Transverse colon (tissue), 4 donors: Measurements from ENCODE around the gene USP28. TPM values are rescaled to one million over a fixed set of nuclear protein-coding genes. Genes with fewer than 3 reads are reported as not detected.

ENCODE experiments used
- DNase-seq: peaks from one replicate; pipeline ENCODE4 v3.0.0-alpha.2; 2019
- H3K27ac ChIP-seq, 4 donors: fragments of 200-600 bp; sonication (generic); 2 replicates each; pipeline ENCODE4 v1.5.1; 2016 to 2018; ENCODE audit warnings: inconsistent platforms in 4 of 4
- H3K27me3 ChIP-seq: fragments of 200-600 bp; sonication (generic); 2 replicates; pipeline ENCODE4 v1.5.1; 2017; ENCODE audit warnings: inconsistent platforms
- H3K36me3 ChIP-seq, 4 donors: fragments of 200-600 bp; sonication (generic); 2 replicates each; pipeline ENCODE4 v1.5.1; 2017 to 2019; ENCODE audit warnings: inconsistent platforms in 4 of 4
- H3K4me1 ChIP-seq, 4 donors: fragments of 200-600 bp; sonication (generic); 2 replicates each; pipeline ENCODE4 v1.5.1; 2017 to 2020; ENCODE audit warnings: inconsistent platforms in 4 of 4
- H3K4me3 ChIP-seq, 4 donors: fragments of 200-600 bp; sonication (generic); 1 replicate in 1 of 4; 2 replicates in 3 of 4; pipeline versions ENCODE4 v1.5.1 to v1.6.1; 2017 to 2019; ENCODE audit warnings: inconsistent platforms in 4 of 4
- H3K9me3 ChIP-seq, 2 donors: fragments of 200-600 bp; sonication (generic); 2 replicates each; pipeline ENCODE4 v1.5.1; 2017 to 2019; ENCODE audit warnings: inconsistent platforms in 2 of 2
- EP300 ChIP-seq: sonication (generic); formaldehyde crosslinking; IDR thresholded peaks from one replicate; pipeline ENCODE4 v1.6.1; 2017; ENCODE audit warnings: antibody characterized with exemption, low read depth
- POLR2A ChIP-seq: fragments of 450-650 bp; IDR thresholded peaks from one replicate; pipeline ENCODE4 v1.6.1; 2016; ENCODE audit warnings: antibody characterized with exemption, mild to moderate bottlenecking, moderate library complexity
- POLR2AphosphoS5 ChIP-seq, 3 donors: sonication (generic); formaldehyde crosslinking; IDR thresholded peaks; one replicate each; pipeline ENCODE4 v1.6.1; 2016; ENCODE audit warnings: antibody characterized with exemption in 3 of 3
- WGBS, 2 donors: methylation state at CpG; one replicate each; pipeline ENCODE4 v1.1.5; 2018; ENCODE audit warnings: low coverage in 1 of 2; 5-methylcytosine and 5-hydroxymethylcytosine counted together
- in situ Hi-C, 4 donors: fragments of 200-750 bp; cut with MboI; loops; one replicate each; pipeline versions ENCODE4 v1.15.0 to v1.15.1; 2017; ENCODE audit warnings: low sequenced_read_pairs in 3 of 4, low pct_ligation_motif_present in 1 of 4, low pct_unique_long_range_greater_than_20kb in 1 of 4
- intact Hi-C: fragments of 100-400 bp; cut with DNase I; formaldehyde crosslinking; loops from one replicate; pipeline ENCODE4 v1.15.1; 2023; ENCODE audit warnings: low total_unique reads
- total RNA-seq, 4 donors: library from RNA; depleted of rRNA; stranded (reverse); fragments of >200 nt; gene quantifications; one replicate each; pipeline ENCODE4 v1.1.0, GENCODE V29; 2016
- TF ChIP-seq, protein P1 (sequence below), 5 experiments: fragments of 200-600 bp in 3 of 5; fragments of 450-650 bp in 2 of 5; sonication (generic) in 3 of 5; IDR thresholded peaks; 1 replicate in 2 of 5; 2 replicates in 3 of 5; pipeline ENCODE4 v1.5.1; 2016 to 2017; ENCODE audit warnings: antibody characterized with exemption in 5 of 5, inconsistent platforms in 3 of 5, mild to moderate bottlenecking in 2 of 5, moderate library complexity in 1 of 5

The USP28 gene
- total RNA-seq, 4 donors from 2014 or later, result 10.1 to 28.3 (median 19.0) TPM

DNA sequence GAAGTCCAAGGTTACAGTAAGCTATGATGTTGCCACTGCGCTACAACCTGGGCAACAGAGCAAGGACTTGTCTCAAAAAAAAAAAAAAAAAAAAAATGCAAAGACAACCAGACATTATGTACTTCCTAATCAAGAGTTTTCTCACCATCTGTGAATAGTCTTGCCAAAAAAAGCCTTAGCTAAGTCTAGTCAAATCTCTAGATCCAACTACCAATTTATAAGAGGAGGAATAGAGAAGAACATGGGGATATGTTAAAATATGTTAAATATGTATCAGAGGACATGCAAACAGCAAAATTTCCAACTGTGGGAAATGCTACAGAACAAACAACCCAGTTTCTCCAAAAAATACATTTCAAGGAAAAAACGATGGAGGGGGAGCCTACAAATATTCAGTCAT is 45.6 kb downstream of the USP28 start:
- in situ Hi-C loops (no loop called here), intact Hi-C loops (no loop called here)
- Histone ChIP-seq H3K9me3 (no peaks in the 10 kb centered on the region), H3K36me3 (peaks cover 0 to 19% (median 8%) of the 10 kb centered on the region in 4 donors), H3K4me3 (no peak overlapping the region), H3K27ac (no peak overlapping the region), H3K27me3 (no peaks in the 10 kb centered on the region), H3K4me1 (no peaks in the 10 kb centered on the region)
- no peak for DNase-seq
- 87 to 91% methylated on average over 1 to 2 of the region's 2 CpGs for WGBS, 2 donors
- no peak for TF ChIP-seq POLR2A
- TF ChIP-seq, protein P1, sequence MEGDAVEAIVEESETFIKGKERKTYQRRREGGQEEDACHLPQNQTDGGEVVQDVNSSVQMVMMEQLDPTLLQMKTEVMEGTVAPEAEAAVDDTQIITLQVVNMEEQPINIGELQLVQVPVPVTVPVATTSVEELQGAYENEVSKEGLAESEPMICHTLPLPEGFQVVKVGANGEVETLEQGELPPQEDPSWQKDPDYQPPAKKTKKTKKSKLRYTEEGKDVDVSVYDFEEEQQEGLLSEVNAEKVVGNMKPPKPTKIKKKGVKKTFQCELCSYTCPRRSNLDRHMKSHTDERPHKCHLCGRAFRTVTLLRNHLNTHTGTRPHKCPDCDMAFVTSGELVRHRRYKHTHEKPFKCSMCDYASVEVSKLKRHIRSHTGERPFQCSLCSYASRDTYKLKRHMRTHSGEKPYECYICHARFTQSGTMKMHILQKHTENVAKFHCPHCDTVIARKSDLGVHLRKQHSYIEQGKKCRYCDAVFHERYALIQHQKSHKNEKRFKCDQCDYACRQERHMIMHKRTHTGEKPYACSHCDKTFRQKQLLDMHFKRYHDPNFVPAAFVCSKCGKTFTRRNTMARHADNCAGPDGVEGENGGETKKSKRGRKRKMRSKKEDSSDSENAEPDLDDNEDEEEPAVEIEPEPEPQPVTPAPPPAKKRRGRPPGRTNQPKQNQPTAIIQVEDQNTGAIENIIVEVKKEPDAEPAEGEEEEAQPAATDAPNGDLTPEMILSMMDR (IDR thresholded peaks at IDR 0.05), result no peak
- TF ChIP-seq EP300, result no peak
- TF ChIP-seq POLR2AphosphoS5 (IDR thresholded peaks at IDR 0.05), result no peak

DNA sequence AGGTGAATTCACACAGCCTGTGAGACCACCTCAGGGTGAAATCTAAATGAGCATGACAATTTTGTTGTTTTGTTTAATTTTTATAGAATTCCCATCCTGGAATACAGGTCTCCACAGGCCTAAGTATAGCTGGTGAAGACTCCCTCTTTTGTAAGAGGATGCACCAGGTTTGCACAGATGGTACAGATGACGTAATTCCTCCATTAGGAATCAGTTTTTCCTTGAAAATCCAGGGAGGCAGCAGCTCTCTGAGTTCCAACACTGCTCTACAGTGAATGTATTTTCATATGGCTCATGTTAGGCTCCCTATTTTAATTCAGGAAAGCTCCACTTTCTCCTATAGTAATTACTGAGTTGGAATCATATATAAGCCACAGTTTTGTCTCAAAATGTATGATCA is 47.2 kb downstream of the USP28 start:
- WGBS, 2 donors, result 95% methylated on average over 1 of the region's 1 CpG; no CpG with 5 or more reads in 1 of the 2 donors
- Histone ChIP-seq H3K27me3 (no peaks in the 10 kb centered on the region), H3K27ac (no peak overlapping the region), H3K9me3 (no peaks in the 10 kb centered on the region), H3K36me3 (peaks cover 0 to 18% (median 8%) of the 10 kb centered on the region in 4 donors), H3K4me1 (no peaks in the 10 kb centered on the region), H3K4me3 (no peak overlapping the region)
- intact Hi-C loops (no loop called here), in situ Hi-C loops (no loop called here)
- DNase-seq, result no peak
- no peak for TF ChIP-seq EP300
- TF ChIP-seq, protein P1 (IDR thresholded peaks at IDR 0.05), result no peak
- no peak for TF ChIP-seq POLR2AphosphoS5 (IDR thresholded peaks at IDR 0.05)
- TF ChIP-seq POLR2A, result no peak

DNA sequence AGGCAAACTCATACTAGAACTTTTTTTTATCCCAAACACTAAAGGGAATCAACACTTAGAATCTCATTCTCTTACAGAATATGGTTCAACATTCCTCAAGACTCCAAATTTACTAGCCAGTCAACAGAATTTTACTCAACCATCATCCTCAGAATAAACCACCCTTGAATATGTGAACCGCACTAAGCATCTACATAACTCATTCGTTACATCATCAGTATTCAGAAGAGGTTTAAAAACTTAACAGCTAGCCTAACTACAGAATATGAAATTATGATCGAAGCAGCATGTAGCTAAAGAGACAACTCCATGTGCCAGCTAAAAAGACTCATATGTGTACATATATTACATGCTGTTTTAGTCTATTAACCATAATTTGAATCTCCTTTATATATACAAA is 47.9 kb downstream of the USP28 start:
- in situ Hi-C loops, result no loop called here
- 95 to 100% methylated on average over 3 of the region's 3 CpGs for WGBS, 2 donors

DNA sequence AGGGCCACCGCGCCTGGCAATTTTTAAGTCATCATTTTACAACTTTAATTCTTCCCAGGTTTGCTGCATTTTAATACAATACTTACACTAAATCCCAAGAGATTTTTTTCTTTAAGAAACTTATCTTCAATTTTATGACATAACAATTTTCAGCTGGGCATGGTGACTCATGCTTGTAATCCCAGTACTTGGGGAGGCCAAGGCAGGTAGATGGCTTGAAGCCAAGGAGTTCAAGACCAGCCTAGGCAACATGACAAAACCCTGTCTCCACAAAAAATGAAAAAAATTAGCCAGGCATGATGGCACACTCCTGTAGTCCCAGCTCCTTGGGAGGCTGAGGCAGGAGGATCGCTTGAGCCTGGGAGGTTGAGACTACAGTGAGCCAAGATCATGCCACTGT is 56.9 kb downstream of the USP28 start:
- in situ Hi-C loops, result no loop called here
- intact Hi-C loops, result no loop called here
- WGBS, 2 donors, result 98 to 100% methylated on average over 1 to 3 of the region's 3 CpGs
- no peak overlapping the region for H3K4me3 ChIP-seq
- H3K4me1 ChIP-seq, result no peaks in the 10 kb centered on the region
- H3K27me3 ChIP-seq, result no peaks in the 10 kb centered on the region
- no peak overlapping the region for H3K27ac ChIP-seq
- TF ChIP-seq EP300 (no peak), POLR2A (no peak), POLR2AphosphoS5 (IDR thresholded peaks at IDR 0.05) (no peak)
- TF ChIP-seq, protein P1 (IDR thresholded peaks at IDR 0.05), result no peak
- H3K36me3 ChIP-seq, result peaks cover 0 to 28% (median 6%) of the 10 kb centered on the region in 4 donors
- no peak for DNase-seq
- H3K9me3 ChIP-seq, result no peaks in the 10 kb centered on the region

More for the DNA sequence above, 47.9 kb downstream of the USP28 start:
- TF ChIP-seq, protein P1 (IDR thresholded peaks at IDR 0.05), result no peak
- TF ChIP-seq POLR2AphosphoS5 (IDR thresholded peaks at IDR 0.05), result no peak
- TF ChIP-seq POLR2A, result no peak
- TF ChIP-seq EP300, result no peak
- Histone ChIP-seq H3K4me3 (no peak overlapping the region), H3K9me3 (no peaks in the 10 kb centered on the region), H3K27ac (no peak overlapping the region), H3K27me3 (no peaks in the 10 kb centered on the region), H3K4me1 (no peaks in the 10 kb centered on the region), H3K36me3 (peaks cover 0 to 25% (median 12%) of the 10 kb centered on the region in 4 donors)
- no peak for DNase-seq
- intact Hi-C loops, result no loop called here
